SH-SY5Y (cell line): ENCODE data around the gene MTM1.

Experiments used
- GATA2 ChIP-seq: IDR thresholded peaks from 2 replicates; pipeline ENCODE4 v1.6.1; 2011; ENCODE audit warnings: mild to moderate bottlenecking, low read depth, low read length
- GATA3 ChIP-seq: IDR thresholded peaks from 2 replicates; pipeline ENCODE4 v1.6.1; 2011; ENCODE audit warnings: low read depth, mild to moderate bottlenecking, low read length, moderate library complexity

- no peak for TF ChIP-seq GATA2
- TF ChIP-seq GATA3: no peak
Observed at GRCh38 chrX:150690126-150690525, 121.7 kb downstream of the MTM1 start.
